SK-N-SH (cell line): Measurements from ENCODE around the gene FIGNL1. TPM values are rescaled to one million over a fixed set of nuclear protein-coding genes. Genes with fewer than 3 reads are reported as not detected.

Source experiments
- CTCF ChIA-PET: fragments of 300-600, 350-600 bp; formaldehyde crosslinking; extraction: SDS; loops from one replicate; lab custom pipeline; 2021; lab: Yijun Ruan, JAX
- POLR2A ChIA-PET: fragments of 350-600 bp; sonication (Branson Sonifier 250); formaldehyde crosslinking; extraction: SDS; loops from one replicate; lab custom pipeline; 2020; ENCODE audit warnings: antibody characterized with exemption, inconsistent platforms; lab: Yijun Ruan, JAX
- DNase-seq: peaks from one replicate; pipeline ENCODE4 v3.0.0; 2012
- H2AFZ ChIP-seq: fragments of 200-600 bp; sonication (generic); 2 replicates; pipeline ENCODE4 v1.8.1; 2016; ENCODE audit warnings: antibody characterized with exemption, mild to moderate bottlenecking, low read depth
- H3F3A ChIP-seq: fragments of 200-600 bp; sonication (generic); replicated peaks from 2 replicates; pipeline ENCODE3; 2016; ENCODE audit warnings: antibody characterized with exemption, mild to moderate bottlenecking; ENCODE audit not compliant: insufficient read depth
- H3K27ac ChIP-seq, 2 experiments: fragments of 200-500 bp in 1 of 2; fragments of 200-600 bp in 1 of 2; sonication (Bioruptor generic) in 1 of 2; sonication (generic), shearing (Covaris generic) in 1 of 2; 2 replicates each; pipeline versions ENCODE4 v1.5.1 to v1.6.1; 2014 to 2016; ENCODE audit warnings: low read depth in 2 of 2, inconsistent platforms in 1 of 2, low read length in 1 of 2, mild to moderate bottlenecking in 1 of 2, mixed read lengths in 1 of 2
- H3K27me3 ChIP-seq: fragments of 200-600 bp; sonication (generic), shearing (Covaris generic); 2 replicates; pipeline ENCODE4 v1.6.1; 2016; ENCODE audit warnings: mixed run types; ENCODE audit not compliant: insufficient read depth
- H3K36me3 ChIP-seq, 2 experiments: fragments of 200-500 bp in 1 of 2; fragments of 200-600 bp in 1 of 2; sonication (Bioruptor generic) in 1 of 2; sonication (generic) in 1 of 2; replicated peaks in 1 of 2; 2 replicates each; pipeline versions ENCODE3 to v1.5.1; 2014 to 2016; ENCODE audit warnings: low read length in 1 of 2, mild to moderate bottlenecking in 1 of 2; ENCODE audit not compliant: insufficient read depth in 2 of 2, control insufficient read depth in 1 of 2
- H3K4me1 ChIP-seq, 2 experiments: fragments of 200-500 bp in 1 of 2; fragments of 200-600 bp in 1 of 2; sonication (Bioruptor generic) in 1 of 2; sonication (generic), shearing (Covaris generic) in 1 of 2; 2 replicates each; pipeline versions ENCODE4 v1.5.1 to v1.6.1; 2014 to 2016; ENCODE audit warnings: low read depth in 1 of 2, low read length in 1 of 2, mixed run types in 1 of 2; ENCODE audit not compliant: insufficient read depth in 2 of 2, control insufficient read depth in 1 of 2
- H3K4me2 ChIP-seq: fragments of 200-600 bp; sonication (generic), shearing (Covaris generic); 2 replicates; pipeline ENCODE4 v1.6.1; 2017; ENCODE audit warnings: mixed run types
- H3K4me3 ChIP-seq, 2 experiments: fragments of 200-500 bp in 1 of 2; fragments of 200-600 bp in 1 of 2; sonication (Bioruptor generic) in 1 of 2; sonication (generic), shearing (Covaris generic) in 1 of 2; 2 replicates each; pipeline versions ENCODE4 v1.5.1 to v1.8.1; 2014 to 2016; ENCODE audit warnings: low read depth in 2 of 2, inconsistent platforms in 1 of 2, low read length in 1 of 2, mild to moderate bottlenecking in 1 of 2, mixed read lengths in 1 of 2, moderate library complexity in 1 of 2
- H3K79me2 ChIP-seq: fragments of 200-600 bp; sonication (generic); 2 replicates; pipeline ENCODE4 v1.8.1; 2017; ENCODE audit warnings: mild to moderate bottlenecking; ENCODE audit not compliant: insufficient read depth
- H3K9ac ChIP-seq: fragments of 200-600 bp; sonication (generic); 2 replicates; pipeline ENCODE4 v1.6.1; 2017; ENCODE audit warnings: mixed run types
- H3K9me2 ChIP-seq: fragments of 200-600 bp; sonication (generic); 2 replicates; pipeline ENCODE4 v1.6.1; 2017; ENCODE audit warnings: mixed run types
- H3K9me3 ChIP-seq: fragments of 200-600 bp; sonication (generic); 2 replicates; pipeline ENCODE4 v1.6.1; 2017; ENCODE audit warnings: mixed run types, mild to moderate bottlenecking, moderate library complexity
- H4K20me1 ChIP-seq: fragments of 200-600 bp; sonication (generic); 2 replicates; pipeline ENCODE4 v1.6.1; 2017; ENCODE audit warnings: mild to moderate bottlenecking, mixed run types; ENCODE audit not compliant: insufficient read depth
- ELF1 ChIP-seq: IDR thresholded peaks from 2 replicates; pipeline ENCODE4 v1.4.0; 2012
- EP300 ChIP-seq, 2 experiments: IDR thresholded peaks; 2 replicates each; pipeline versions ENCODE4 v1.4.0 to v1.6.1; 2012; ENCODE audit warnings: borderline replicate concordance in 1 of 2, low read depth in 1 of 2, low read length in 1 of 2
- FOXJ3 ChIP-seq: sonication (generic); formaldehyde crosslinking; IDR thresholded peaks from 2 replicates; pipeline ENCODE4 v1.5.1; 2020; ENCODE audit warnings: mild to moderate bottlenecking, missing genetic modification reagents
- FOXM1 ChIP-seq: IDR thresholded peaks from 2 replicates; pipeline ENCODE4 v1.4.0; 2012; ENCODE audit warnings: low read depth, mild to moderate bottlenecking
- IRF3 ChIP-seq: fragments of 150-350 bp; IDR thresholded peaks from 2 replicates; pipeline ENCODE4 v1.6.1; 2016; ENCODE audit warnings: mild to moderate bottlenecking, low read depth, low read length
- MXI1 ChIP-seq: IDR thresholded peaks from 2 replicates; pipeline ENCODE4 v1.6.1; 2012; ENCODE audit warnings: mild to moderate bottlenecking, low read depth, low read length, improper control_type of control experiment
- NFIC ChIP-seq: IDR thresholded peaks from 2 replicates; pipeline ENCODE4 v1.4.0; 2012; ENCODE audit warnings: borderline replicate concordance
- POLR2AphosphoS5 ChIP-seq: IDR thresholded peaks from 2 replicates; pipeline ENCODE4 v1.6.1; 2012; ENCODE audit warnings: low read depth, low read length
- RCOR1 ChIP-seq: fragments of 150-350 bp; IDR thresholded peaks from 2 replicates; pipeline ENCODE4 v1.6.1; 2017; ENCODE audit warnings: antibody characterized with exemption, low read length
- RFX5 ChIP-seq: IDR thresholded peaks from 2 replicates; pipeline ENCODE4 v1.6.1; 2012; ENCODE audit warnings: mild to moderate bottlenecking, improper control_type of control experiment, low read length
- SMC3 ChIP-seq: IDR thresholded peaks from 2 replicates; pipeline ENCODE4 v1.6.1; 2012; ENCODE audit warnings: low read depth, low read length, improper control_type of control experiment
- TAF1 ChIP-seq: IDR thresholded peaks from 2 replicates; pipeline ENCODE4 v1.6.1; 2012; ENCODE audit warnings: low read depth, mild to moderate bottlenecking, low read length, moderate library complexity, borderline replicate concordance
- TEAD4 ChIP-seq: IDR thresholded peaks from 2 replicates; pipeline ENCODE4 v1.4.0; 2012; ENCODE audit warnings: mild to moderate bottlenecking, borderline replicate concordance; ENCODE audit not compliant: insufficient read depth
- YY1 ChIP-seq: IDR thresholded peaks from 2 replicates; pipeline ENCODE4 v1.4.0; 2012; ENCODE audit warnings: low read depth, mild to moderate bottlenecking
- ZBTB33 ChIP-seq: IDR thresholded peaks from 2 replicates; pipeline ENCODE4 v1.4.0; 2012; ENCODE audit warnings: low read depth, borderline replicate concordance
- WGBS: methylation state at CpG from one replicate; pipeline ENCODE4 v1.1.6; 2017; ENCODE audit warnings: low lambda C conversion rate; 5-methylcytosine and 5-hydroxymethylcytosine counted together
- polyA plus RNA-seq, 3 experiments: library from polyadenylated mRNA; depleted of rRNA; stranded (reverse); fragments of >200 nt; gene quantifications; 2 replicates each; pipeline ENCODE4 v1.2.3, GENCODE V29; 2012

FIGNL1 gene
- polyA plus RNA-seq, 1 of the 3 experiments (the other 2 are of a cell fraction): 6.7 TPM

GRCh38 chr7:50416527-50417182, 33.5 kb downstream of the FIGNL1 start:
- Histone ChIP-seq H3K9ac (no peak overlapping the region), H3K27me3 (no peaks in the 10 kb centered on the region), H2AFZ (no peak overlapping the region), H3K4me2 (no peak overlapping the region), H3K4me1 (peaks cover 0 to 9% of the 10 kb centered on the region in 2 experiments; a peak in 1 of 4 replicates), H4K20me1 (no peaks in the 10 kb centered on the region), H3K36me3 (no peaks in the 10 kb centered on the region), H3F3A (no peaks in the 10 kb centered on the region), H3K27ac (no peak overlapping the region), H3K9me3 (no peaks in the 10 kb centered on the region), H3K4me3 (no peak overlapping the region), H3K9me2 (no peaks in the 10 kb centered on the region), H3K79me2 (no peaks in the 10 kb centered on the region)
- ChIA-PET POLR2A (no interaction called here), CTCF (interaction anchor here (1.0 to 18.1 kb wide), 15 partner anchors 10 to 744 kb away, joined by 3 to 353 read pairs (median 10); no protein-coding TSS in a partner anchor)
- TF ChIP-seq NFIC (no peak), TAF1 (no peak), TEAD4 (no peak), POLR2AphosphoS5 (no peak), FOXM1 (no peak), SMC3 (no peak), RCOR1 (no peak), IRF3 (no peak), EP300 (IDR thresholded peaks at IDR 0.05; ENCODE audit: borderline replicate concordance in 1 of 2, low read depth in 1 of 2, low read length in 1 of 2) (no peak), ELF1 (no peak), ZBTB33 (no peak), MXI1 (no peak), FOXJ3 (CRISPR knock-in tag) (no peak), RFX5 (no peak), YY1 (no peak)
- no peak for DNase-seq
- WGBS: 34% methylated on average over 7 of the region's 7 CpGs

- H3K4me2 ChIP-seq: no peak overlapping the region
- WGBS: 64% methylated on average over 6 of the region's 6 CpGs
- DNase-seq: no peak
- H2AFZ ChIP-seq: no peak overlapping the region
- peaks cover 0 to 9% of the 10 kb centered on the region in 2 experiments; a peak in 1 of 4 replicates for H3K4me1 ChIP-seq
- H3K27ac ChIP-seq: no peak overlapping the region
- H3K27me3 ChIP-seq: no peaks in the 10 kb centered on the region
- no peak overlapping the region for H3K9ac ChIP-seq
- no peaks in the 10 kb centered on the region for H3K9me3 ChIP-seq
- H3K36me3 ChIP-seq: no peaks in the 10 kb centered on the region
- H4K20me1 ChIP-seq: no peaks in the 10 kb centered on the region
- TF ChIP-seq NFIC: no peak
- no peak for TF ChIP-seq MXI1
- no peak for TF ChIP-seq FOXJ3 (CRISPR knock-in tag)
- no peak for TF ChIP-seq ELF1
- no peak overlapping the region for H3K4me3 ChIP-seq
- CTCF ChIA-PET: interaction anchor here (0.6 to 18.1 kb wide), 13 partner anchors 10 to 813 kb away, joined by 3 to 353 read pairs (median 6); no protein-coding TSS in a partner anchor
- no peaks in the 10 kb centered on the region for H3K9me2 ChIP-seq
- no peaks in the 10 kb centered on the region for H3F3A ChIP-seq
- H3K79me2 ChIP-seq: no peaks in the 10 kb centered on the region
- POLR2A ChIA-PET: no interaction called here
Observed at GRCh38 chr7:50415844-50416364, 34.2 kb downstream of the FIGNL1 start.
